A172 (cell line): ENCODE data around the gene SEC16A. TPM values are rescaled to one million over a fixed set of nuclear protein-coding genes. Genes with fewer than 3 reads are reported as not detected.

Source experiments
- DNase-seq: peaks from one replicate; pipeline ENCODE4 v3.0.0-alpha.2; 2015; ENCODE audit warnings: low spot score
- total RNA-seq: library from RNA; depleted of rRNA; stranded (reverse); fragments of >200 nt; shearing (Covaris generic); gene quantifications from 2 replicates; pipeline ENCODE4 v1.2.3, GENCODE V29; 2014

SEC16A gene
- total RNA-seq, 1 experiment from 2014 or later: 46.3 TPM

- no peak for DNase-seq
Observed at GRCh38 chr9:136517950-136518349, 35.1 kb upstream of the SEC16A start.

GRCh38 chr9:136517012-136517743, 34.3 kb upstream of the SEC16A start:
- DNase-seq: no peak

GRCh38 chr9:136516191-136516654, 33.4 kb upstream of the SEC16A start:
- no peak for DNase-seq

- DNase-seq: no peak
Observed at GRCh38 chr9:136515276-136515675, 32.4 kb upstream of the SEC16A start.

GRCh38 chr9:136514022-136514714, 31.3 kb upstream of the SEC16A start:
- DNase-seq: no peak

- DNase-seq: no peak
Observed at GRCh38 chr9:136513191-136513590, 30.4 kb upstream of the SEC16A start.

- no peak for DNase-seq
Observed at GRCh38 chr9:136512651-136513071, 29.8 kb upstream of the SEC16A start.

GRCh38 chr9:136511670-136512592, 29.1 kb upstream of the SEC16A start:
- no peak for DNase-seq

- DNase-seq: no peak
Observed at GRCh38 chr9:136511144-136511669, 28.4 kb upstream of the SEC16A start.

GRCh38 chr9:136510561-136510960, 27.7 kb upstream of the SEC16A start:
- no peak for DNase-seq

GRCh38 chr9:136509549-136509948, 26.7 kb upstream of the SEC16A start:
- no peak for DNase-seq

- DNase-seq: no peak
Observed at GRCh38 chr9:136508729-136509500, 26.1 kb upstream of the SEC16A start.

- DNase-seq: no peak
Observed at GRCh38 chr9:136507992-136508375, 25.1 kb upstream of the SEC16A start.

- DNase-seq: no peak
Observed at GRCh38 chr9:136507221-136507991, 24.6 kb upstream of the SEC16A start.

- DNase-seq: no peak
Observed at GRCh38 chr9:136506425-136506824, 23.6 kb upstream of the SEC16A start.

GRCh38 chr9:136505406-136506403, 22.9 kb upstream of the SEC16A start:
- DNase-seq: no peak

- DNase-seq: no peak
Observed at GRCh38 chr9:136504512-136505348, 21.9 kb upstream of the SEC16A start.

- DNase-seq: no peak
Observed at GRCh38 chr9:136502940-136503550, 20.2 kb upstream of the SEC16A start.
